ENCODE measurements around the gene ZBP1.

The ZBP1 gene

GRCh38 chr20:57574954-57575353 lies 45.3 kb downstream of the ZBP1 start:
- DNase-seq (ENCODE audit: low spot score): no peak

GRCh38 chr20:57573894-57574293 lies 46.3 kb downstream of the ZBP1 start:
- no peak for DNase-seq (ENCODE audit: low spot score)

- no peak for DNase-seq (ENCODE audit: low spot score)
Measured at GRCh38 chr20:57573242-57573641, 47.0 kb downstream of the ZBP1 start.

DNA sequence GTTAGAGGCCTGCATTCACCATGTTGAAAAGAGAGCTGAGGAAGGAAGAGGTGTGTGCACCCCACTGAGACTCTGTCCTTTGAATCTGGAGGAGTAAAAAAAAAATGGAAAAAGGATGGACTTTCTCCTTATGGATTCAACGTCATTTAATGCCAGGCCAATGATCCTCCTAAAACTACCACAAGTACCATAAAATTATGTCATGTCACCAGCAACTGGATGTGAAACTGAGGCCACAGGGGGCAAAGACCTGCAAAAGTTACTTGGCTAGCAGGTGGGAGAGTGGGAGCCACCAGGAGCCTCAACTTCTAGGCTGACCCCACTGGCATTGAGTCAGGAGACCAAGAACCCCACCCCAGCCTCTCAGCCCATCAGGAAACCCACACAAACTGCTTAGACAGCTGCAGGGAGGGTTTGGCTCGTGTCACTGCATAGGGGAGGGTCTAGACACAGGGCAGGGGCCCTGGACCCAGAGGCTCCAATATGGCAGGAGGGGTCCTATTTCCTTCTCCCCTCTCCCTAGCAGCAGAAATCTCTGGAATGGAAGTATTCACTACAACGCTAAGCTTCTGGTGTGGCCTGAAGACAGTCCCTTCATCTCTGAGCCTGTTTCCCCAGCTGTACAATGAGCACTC lies 48.3 kb downstream of the ZBP1 start:
- DNase-seq (ENCODE audit: low spot score): no peak

DNA sequence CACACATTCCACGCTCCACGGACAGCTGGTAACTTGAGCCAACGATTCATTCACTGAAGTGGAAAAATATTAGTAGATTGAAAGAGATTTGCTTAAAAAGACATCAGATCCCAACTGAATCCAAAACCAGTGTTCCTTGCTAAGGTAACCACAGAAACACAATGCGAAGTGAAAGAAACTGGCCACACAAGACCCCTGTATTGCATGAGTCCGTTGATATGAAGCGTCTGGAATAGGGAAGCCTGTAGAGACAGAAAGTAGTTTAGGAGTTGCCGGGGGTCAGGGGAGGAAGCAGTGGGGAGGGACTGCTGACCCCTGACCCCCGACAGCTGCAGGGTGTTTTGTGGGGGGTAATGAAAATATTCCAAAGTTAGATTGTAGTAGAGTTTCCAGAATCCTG lies 49.3 kb downstream of the ZBP1 start:
- no peak for DNase-seq (ENCODE audit: low spot score)

DNA sequence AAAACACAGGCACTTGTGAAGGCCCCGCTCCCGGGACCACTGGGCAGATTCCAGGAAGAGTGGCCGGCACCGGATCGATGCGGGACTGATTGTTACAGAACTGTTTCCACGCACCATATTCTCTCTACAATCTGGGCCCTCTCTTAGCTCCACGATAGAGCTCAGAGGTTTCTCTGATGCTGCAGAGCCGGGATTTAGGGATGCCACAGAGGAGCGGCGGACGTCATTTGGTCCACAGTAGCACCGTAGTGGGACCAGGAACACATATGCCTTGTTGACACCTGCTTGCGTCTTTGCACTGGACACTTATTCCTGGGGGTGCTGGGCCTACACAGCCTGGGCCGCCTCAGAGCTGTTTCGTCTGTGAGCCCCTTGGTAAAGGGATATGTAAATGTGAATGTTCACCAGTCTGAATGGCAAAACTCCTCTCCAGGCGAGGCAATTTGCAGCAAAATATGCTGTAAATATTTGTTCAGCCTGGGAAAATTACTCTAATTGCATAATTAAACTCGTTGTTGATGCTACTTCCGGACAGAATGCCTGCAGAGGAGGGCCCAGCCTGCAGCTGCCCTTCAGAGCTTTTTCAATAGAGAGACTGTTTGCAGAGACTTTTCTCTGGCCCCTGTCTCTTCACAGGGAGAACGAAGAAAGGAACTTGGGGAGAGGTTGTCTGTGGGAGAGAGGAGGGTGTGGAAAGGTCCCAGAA lies 49.9 kb downstream of the ZBP1 start:
- no peak for DNase-seq (ENCODE audit: low spot score)

DNA sequence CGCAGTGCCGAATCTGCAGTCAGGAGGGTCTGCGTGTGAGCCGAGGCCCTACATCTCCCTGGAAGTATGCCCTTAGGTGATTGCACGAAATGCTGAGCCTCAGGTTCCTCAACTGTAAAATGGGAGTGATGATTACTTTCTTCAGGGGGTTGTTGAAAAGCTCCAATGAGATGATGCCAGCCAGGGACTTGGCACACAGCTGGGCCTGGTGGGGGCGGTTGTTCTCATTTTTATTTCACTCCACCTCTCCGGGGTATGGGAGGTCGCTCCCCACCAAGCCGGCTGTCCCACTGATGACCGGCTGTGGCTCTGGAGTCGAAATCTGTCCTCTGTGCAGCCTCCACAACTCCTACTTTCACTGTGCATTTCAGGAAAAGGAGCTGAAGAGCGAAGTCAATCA lies 51.3 kb downstream of the ZBP1 start:
- no peak for DNase-seq (ENCODE audit: low spot score)

- DNase-seq (ENCODE audit: low spot score): no peak
Measured at GRCh38 chr20:57568088-57568896, 51.9 kb downstream of the ZBP1 start.

DNA sequence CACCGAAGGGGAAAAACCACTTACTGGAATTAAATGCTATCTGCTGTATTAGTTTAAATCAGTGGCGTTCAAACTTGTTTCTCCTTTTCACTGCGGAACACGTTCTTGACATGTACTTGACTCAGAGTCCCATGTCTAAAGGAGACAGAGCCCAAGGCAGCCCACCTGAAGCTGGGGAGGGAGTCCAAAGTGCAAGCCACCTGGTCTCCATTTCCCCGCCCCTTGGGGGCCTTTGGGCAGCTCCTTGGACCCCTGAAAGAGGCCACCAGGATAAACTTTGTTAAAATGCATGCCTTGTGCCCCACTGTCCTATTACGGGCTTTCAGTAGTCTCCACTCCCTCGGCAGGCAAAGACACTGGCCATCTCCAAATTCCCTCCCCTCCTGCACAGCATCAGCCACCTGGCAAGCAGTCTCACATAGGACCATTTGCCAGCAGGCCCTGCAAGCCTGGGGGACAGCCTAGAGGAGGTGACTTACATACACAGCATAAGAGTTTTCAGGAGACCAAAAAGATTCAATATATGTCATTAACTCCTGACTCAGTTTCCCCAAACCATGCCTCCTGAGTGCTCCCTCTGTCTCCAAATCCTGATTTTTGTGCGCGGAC lies 52.7 kb downstream of the ZBP1 start:
- no peak for DNase-seq (ENCODE audit: low spot score)

- DNase-seq (ENCODE audit: low spot score): no peak
Measured at GRCh38 chr20:57566803-57567459, 53.3 kb downstream of the ZBP1 start.

DNA sequence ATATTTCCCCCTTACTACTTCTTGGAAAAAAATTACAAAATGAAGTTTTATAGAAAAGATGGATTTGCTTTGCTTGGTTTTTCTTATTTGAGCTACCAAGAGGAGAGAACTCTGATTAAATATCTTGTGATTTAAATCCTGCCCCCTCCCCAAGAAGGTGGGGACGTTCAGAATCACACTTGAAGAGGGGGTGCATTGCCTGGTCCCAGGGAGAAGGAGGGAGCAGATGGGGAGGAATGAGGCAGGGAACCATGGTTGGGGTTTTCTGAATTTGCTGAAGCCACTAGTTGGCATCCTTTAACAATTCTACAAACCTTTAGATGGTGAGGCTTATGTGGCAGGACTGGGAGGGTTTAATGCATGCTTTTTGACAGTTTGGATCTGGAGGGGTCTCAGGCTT lies 53.8 kb downstream of the ZBP1 start:
- DNase-seq (ENCODE audit: low spot score): no peak

DNA sequence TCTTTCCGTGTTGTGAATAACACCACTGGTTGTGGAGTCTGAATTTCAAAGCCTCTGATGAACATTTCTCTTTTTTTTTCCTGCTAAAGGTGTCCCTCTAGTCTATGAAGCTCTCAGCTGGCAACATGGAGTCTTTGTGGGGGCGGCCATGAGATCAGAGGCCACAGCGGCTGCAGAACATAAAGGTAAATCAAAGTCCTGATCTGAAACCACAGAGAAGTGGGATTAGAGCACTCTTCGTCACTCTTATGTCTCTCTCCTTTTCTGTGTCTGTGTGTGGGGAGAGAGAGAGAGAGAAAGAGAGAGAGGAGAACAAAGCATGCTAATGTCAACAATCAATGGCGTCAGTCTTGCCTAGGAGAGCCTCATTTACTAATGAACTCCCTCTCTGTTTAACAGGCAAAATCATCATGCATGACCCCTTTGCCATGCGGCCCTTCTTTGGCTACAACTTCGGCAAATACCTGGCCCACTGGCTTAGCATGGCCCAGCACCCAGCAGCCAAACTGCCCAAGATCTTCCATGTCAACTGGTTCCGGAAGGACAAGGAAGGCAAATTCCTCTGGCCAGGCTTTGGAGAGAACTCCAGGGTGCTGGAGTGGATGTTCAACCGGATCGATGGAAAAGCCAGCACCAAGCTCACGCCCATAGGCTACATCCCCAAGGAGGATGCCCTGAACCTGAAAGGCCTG lies 55.1 kb downstream of the ZBP1 start:
- no peak for DNase-seq (ENCODE audit: low spot score)

DNA sequence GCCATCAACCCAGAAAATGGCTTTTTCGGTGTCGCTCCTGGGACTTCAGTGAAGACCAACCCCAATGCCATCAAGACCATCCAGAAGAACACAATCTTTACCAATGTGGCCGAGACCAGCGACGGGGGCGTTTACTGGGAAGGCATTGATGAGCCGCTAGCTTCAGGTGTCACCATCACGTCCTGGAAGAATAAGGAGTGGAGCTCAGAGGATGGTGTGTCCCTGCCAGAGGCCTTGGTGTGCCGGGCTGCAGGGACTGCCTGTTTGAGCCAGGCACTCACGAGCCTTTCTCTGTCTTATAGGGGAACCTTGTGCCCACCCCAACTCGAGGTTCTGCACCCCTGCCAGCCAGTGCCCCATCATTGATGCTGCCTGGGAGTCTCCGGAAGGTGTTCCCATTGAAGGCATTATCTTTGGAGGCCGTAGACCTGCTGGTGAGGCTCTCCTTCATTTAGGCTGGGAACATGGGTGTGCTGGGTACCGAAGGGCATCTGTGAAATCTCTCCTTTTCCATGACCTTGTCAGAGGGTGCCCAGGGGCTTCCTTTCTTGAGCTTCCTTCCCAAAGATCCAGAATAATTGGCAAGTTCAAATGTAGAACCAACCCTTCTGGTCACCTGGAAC lies 55.9 kb downstream of the ZBP1 start:
- no peak for DNase-seq (ENCODE audit: low spot score)

DNA sequence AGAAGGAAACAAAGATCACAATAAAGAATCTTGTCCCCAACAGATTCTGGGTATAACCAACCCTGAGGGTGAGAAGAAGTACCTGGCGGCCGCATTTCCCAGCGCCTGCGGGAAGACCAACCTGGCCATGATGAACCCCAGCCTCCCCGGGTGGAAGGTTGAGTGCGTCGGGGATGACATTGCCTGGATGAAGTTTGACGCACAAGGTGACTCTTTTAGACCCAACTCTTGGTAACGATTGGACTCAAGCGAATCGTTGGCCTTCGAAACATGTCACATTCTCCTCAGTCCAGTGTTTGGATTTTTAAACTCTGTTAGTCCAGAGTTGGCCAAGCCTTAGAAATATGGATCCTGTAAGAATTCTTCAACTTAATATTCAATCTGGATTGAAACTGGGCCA lies 56.7 kb downstream of the ZBP1 start:
- DNase-seq (ENCODE audit: low spot score): no peak

- DNase-seq (ENCODE audit: low spot score): no peak
Measured at GRCh38 chr20:57562541-57563465, 57.4 kb downstream of the ZBP1 start.

DNA sequence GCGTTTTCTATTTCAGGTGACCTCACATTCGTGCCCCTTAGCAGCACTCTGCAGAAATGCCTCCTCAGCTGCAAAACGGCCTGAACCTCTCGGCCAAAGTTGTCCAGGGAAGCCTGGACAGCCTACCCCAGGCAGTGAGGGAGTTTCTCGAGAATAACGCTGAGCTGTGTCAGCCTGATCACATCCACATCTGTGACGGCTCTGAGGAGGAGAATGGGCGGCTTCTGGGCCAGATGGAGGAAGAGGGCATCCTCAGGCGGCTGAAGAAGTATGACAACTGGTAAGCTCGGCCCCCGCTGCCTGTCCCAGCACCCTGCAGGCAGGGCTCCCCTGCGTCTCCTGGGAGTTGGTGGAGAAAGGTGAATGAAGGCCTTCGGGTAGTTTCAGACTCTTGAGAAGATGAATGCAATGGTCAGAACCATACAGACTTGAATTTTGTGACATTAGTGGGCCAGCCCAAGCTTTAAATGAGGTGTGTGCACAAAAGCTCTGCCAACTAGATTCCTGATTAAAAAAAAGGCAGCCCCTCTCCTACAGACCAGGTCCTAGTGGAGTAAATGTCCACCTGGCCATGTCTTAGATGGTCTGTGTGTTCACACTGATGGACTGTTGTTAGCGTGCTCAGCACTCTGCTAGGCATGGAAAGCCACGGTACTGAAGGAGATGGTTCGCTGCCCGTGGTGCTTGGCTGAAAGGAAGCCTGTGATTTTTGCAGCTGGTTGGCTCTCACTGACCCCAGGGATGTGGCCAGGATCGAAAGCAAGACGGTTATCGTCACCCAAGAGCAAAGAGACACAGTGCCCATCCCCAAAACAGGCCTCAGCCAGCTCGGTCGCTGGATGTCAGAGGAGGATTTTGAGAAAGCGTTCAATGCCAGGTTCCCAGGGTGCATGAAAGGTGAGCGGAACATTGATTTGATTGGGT lies 58.6 kb downstream of the ZBP1 start:
- no peak for DNase-seq (ENCODE audit: low spot score)

DNA sequence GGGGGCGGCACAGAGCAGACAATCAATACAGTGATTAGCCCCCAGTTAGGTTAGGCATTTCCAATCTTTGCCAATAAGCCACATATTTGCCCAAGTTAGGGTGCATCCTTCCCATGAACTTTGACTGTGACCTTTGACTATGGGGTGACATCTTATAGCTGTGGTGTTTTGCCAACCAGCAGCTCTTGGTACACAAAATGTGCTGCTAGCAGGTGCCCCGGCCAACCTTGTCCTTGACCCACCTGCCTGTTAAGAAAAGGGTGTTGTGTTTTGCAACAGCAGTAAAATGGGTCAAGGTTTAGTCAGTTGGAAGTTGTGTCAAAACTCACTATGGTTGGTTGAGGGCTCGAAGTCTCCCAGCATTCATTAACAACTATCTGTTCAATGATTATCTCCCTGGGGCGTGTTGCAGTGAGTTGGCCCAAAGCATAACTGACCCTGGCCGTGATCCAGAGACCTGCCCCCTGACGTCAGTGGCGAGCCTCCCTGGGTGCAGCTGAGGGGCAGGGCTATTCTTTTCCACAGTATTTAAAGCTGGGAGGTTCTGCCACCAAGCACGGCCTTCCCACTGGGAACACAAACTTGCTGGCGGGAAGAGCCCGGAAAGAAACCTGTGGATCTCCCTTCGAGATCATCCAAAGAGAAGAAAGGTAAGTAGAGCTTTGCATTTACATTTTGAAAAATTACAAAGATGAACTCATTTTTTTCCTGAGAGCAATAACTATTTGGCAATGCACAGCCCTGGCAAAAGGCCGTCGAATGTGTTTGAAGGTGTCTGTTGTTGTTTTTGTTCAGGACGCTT lies 59.5 kb downstream of the ZBP1 start, which contains the start of gene PCK1:
Gene PCK1, plus strand, starts transcription at position 557 of the 802 bp plus-strand sequence. CDS start 302 bp downstream, outside the sequence.
- no peak for DNase-seq (ENCODE audit: low spot score)

Measured in SK-N-DZ (cell line).